CD4-positive, alpha-beta T cell treated with Interleukin-12 subunit alpha and Interleukin-12 subunit beta, for 1 hour (primary cell): ENCODE measurements around the gene PRSS23.

Experiments used
- DNase-seq: peaks from one replicate; pipeline ENCODE4 v3.0.0-alpha.2; 2020

PRSS23 gene

DNA sequence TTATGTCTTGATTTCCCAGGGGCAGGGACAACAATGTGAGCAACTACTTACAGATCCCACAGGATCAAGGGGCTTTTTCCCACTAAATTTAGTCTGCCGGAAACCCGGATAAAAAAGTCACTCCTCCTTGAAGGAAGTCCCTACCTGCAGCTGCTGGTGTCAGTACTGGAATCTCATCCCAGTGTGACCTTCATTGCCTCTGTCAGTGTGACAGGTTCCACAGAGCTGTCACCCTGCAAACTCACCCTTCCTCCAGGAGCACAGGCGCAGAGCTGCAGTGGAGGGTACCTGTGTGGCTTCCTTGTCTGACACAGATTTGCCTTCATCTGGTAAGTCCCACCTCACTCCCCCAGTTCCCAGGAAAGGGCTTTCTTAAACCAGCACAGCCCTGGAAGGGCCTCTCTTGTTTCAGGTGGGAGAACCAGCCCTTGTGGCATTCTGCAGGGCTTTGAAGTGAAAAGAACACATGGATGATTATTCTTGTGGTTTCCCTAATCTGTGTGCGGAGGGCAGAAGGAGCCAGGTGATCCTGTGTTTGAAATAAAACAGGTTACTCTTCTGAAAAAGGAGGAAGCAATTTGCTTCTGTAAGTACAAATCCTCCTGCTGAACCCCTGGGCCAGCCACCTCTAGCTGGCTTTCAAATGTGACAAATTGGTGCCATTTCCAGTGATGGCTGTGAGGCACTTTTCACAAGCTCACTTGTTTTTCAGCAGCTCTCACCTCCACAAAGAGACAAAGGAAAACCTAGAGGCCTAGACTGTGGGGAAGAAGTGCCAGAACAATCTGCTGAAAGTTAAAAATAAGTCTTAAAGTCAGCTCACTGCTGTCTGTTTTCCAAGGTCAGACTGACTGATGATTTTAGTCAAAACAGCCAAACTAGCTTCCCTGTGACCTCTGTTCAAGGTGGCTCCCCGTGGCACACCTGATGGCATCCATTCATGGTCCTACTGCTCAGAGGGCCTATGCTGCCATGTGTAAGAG is 9.2 kb upstream of the PRSS23 start:
- no peak for DNase-seq

DNA sequence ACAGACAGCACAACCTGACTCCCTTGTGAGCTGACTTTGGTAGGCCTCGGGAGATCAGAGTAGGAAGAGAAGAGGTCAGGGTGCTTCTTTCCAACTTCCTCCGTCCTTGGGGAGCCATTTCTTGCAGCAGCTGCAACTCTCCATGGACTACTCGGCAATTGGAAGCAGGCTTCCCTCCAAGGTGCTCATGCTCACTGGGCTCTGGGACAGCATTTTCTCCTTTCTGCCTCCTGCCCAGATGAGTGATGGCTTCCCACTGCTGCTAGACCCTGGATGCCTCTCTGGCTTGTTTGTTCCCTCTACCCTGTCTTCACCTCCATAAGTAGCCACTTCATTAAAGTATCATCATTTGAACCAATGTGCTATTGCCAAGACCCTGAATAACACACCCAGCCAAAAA is 8.2 kb upstream of the PRSS23 start:
- DNase-seq = no peak

- DNase-seq = no peak
Observed at GRCh38 chr11:86793307-86793706, 7.0 kb upstream of the PRSS23 start.

DNA sequence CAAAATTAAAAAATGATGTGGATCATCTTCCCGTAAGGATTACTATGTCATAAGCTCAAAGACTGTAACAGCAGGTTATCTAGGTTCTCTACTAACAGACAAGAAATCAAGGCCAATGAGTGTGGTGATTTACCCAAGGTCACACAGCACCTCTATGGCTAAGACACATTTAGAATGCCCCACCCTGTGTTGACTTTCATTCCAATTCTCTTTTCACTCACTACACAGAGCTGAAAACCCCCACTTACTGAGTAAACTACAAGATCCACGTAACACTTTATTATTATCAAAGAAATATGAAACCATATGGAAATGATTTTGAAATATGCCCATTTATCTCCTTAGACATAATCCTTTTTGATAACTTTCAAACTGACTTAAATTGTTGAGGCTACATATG is 4.8 kb upstream of the PRSS23 start:
- no peak for DNase-seq

DNA sequence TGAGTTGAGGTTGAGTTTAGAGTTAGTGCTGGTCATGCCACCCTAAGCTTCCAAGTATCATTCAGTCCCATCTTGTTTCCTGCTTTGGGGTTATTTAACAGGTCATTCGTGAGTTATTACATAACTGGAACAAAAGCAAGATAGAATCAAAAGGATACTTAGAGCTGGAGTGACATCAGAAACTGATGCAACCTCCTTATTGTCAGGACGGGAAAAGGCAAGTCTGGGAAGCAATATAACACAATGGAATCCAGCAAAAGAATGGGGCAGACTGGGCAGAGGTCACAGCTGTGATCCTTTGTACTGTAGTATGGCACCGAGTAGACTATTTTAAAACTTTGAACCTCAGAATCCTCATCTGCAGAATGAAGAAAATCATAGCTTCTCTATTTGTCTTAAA is 4.4 kb upstream of the PRSS23 start:
- no peak for DNase-seq

DNA sequence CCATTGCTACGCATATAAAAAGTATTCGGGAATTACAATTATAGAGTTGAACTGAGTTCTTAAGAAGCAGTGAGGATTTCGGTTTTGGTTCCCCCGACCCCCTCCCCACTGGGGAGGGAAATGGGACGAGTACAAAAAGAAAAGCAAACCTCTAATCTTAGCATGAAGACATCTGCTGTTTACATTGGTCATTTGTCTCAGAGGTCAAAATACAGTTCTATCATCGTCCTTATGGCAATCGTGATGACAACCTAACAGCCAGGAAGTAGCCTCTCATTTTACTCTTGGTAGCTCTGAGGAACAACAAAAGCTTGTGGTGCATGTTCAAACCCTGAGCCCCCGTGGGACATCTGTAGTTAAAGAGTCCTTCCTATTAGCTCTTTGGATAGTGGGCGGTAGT is 3.2 kb upstream of the PRSS23 start:
- DNase-seq = no peak

- no peak for DNase-seq
Observed at GRCh38 chr11:86798988-86799387, 1.4 kb upstream of the PRSS23 start.

- no peak for DNase-seq
Observed at GRCh38 chr11:86799680-86800075, 664 bp upstream of the PRSS23 start.

DNA sequence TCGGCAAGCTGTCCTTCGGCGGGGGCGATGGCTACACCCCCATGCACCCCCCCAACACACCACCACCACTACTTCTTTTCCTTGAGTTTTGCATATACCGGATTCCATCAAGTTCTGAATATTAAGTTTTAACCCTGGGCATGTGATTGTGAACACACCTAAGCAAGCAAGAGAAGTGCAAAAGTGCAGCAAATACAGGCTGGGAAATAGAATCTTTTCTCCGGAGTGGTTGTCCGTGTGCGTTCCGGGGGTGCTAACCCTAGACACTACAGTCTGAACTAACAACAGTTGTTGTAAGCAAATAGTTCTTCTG is 574 bp downstream of the PRSS23 start:
- no peak for DNase-seq

DNA sequence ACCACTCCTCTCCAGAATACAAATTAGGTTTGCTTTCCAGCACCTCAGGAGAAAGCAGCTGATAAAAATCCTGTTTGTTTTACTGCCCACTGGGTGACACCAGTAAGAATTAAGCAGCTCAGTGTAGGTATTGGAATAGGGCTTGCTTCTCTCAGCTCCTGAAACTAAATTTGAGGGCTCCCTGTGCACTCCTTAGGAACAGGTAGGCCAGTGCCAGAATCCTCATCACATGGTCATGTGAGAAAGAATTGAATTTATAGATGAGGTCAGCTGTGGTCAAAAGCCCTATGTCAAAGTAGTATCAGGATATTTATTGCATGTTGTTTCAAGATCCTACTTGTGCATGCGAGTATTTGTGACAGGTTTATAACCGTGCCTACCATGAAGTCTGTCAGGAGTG is 1.0 kb downstream of the PRSS23 start:
- no peak for DNase-seq

DNA sequence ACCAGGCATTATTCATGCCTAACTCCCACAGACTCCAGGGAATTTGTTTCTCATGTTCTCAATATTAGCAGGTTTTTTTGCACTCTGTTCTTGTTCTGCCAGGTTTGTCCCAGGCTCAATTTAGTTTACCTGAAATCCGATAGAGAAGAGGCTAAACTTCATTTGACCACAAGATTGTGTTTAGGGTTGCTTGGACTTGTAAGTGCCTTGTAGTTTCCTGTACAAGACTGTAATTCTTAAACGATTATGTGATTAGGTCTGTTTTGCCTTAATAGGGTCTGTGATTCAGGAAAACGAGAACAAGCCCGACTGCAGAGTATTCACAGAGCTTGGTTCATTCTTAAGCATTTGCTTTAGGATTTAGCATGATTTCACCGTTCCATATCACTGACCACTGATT is 1.8 kb downstream of the PRSS23 start:
- no peak for DNase-seq

DNA sequence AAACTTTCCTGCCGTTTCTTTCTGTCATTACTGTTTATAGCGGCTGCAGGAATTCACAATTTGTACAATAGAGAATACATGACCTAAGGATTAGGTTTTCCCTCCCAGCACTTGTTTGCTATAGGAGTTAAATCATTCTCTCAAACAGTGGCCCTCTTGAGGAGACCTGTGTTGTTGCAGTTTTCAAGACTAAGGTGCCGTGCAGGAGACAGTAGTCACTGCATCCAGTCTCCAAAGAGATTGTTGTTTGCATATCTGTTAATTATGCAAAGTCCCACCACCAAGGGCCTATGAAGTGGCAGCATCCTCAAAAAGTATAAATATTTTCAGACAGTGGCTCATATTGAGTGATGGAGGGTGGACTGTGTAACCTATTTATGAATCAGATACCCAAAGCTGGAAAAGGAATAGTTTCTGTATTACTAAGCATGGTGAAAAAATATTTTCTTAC is 2.3 kb downstream of the PRSS23 start:
- DNase-seq = peak; percentile 32

DNA sequence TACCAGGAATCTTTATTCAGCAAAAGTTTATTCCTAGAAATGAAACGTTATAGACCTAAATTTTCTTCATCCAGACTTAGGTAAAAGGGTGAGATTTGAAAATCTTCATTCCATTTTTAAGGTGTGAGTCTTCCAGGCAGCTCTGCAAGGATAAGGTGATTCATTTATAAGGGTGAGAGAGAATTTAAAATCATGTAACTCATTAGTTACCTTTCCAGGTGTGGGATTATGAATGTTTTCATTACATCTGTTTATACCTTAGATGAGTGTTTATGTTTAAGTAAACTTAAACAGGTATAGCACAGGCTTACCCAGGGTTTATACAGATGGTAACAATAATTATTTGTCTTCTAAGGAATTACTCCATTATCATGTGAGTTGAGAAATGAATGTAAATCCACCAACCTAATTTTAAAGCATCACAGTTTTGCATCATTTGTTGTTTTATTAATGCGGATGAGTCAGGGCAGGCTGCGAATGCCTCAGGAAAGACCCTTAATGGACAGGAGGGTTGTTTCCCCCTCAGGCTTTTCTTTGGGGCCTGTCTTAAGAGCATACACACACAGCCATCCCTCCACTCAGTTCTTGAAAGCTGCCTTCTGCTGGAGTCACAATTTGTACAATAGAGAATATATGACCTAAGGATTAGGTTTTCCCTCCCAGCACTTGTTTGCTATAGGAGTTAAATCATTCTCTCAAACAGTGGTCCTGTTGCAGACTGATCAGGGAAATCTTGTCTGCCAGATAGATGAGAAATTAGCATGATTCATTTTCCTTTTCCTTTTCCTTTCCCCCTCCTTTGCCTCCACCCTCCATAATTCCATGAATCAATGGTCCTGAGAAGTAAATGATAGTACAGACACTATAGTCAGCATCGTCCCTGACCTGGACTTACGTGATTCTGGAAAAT is 3.0 kb downstream of the PRSS23 start:
- DNase-seq = no peak

DNA sequence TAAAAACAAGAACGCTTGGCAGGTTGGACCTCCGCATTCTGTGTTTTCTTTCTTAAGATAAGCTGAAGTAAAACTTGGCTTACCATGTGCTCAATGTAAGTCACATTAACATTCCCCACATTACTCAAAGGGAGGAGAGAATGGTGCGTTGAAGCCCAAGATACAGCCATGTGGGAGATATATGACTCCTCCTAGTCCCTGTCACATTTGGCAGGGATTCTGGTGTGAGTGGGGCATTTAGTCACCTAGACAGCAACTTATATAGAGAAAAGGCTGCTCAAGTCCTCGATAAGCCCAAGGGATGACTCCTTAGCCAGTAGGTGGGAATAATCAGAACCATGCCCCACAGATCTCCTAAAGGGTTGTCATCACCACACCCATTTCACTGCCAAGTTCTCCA is 4.6 kb downstream of the PRSS23 start:
- no peak for DNase-seq

DNA sequence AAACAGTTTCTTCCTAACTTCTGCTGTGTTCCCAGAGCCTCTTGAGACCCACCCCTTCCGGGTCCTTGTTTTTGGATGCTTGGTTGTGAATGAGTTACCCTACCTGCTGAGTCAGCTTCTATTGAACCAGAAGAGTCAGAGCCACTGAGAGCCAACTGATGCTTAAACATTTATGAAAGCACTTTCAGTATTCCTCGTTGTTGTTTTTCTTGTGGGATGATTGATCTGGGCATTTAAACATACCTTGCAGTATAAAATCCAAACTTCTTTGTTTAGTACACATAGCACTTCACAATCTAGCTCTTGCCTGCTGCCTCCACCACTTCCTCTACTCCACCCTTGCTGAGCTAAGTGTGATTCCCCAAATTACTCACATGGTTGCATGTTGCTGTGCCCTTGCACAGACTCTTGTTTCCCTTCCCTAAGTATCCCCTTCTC is 5.5 kb downstream of the PRSS23 start:
- DNase-seq = peak; percentile 42

DNA sequence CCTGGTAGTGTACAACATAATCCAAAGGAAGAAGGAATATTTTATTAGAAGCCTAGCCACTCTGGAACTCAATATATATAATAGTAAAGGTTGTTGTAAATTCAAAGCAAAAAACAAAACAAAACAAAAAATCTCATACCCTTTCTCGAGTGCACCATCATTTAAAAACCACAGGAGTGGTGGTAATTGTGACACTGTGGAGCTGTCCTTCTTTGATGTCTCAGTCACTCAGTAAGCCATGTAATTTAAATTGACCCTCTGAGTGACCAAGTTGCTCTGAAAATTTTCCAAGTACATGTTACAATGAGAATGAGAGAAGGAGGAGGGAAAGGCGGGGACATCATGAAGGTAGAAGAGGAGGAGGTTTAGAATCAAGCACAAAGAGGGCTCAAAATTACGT is 6.6 kb downstream of the PRSS23 start:
- no peak for DNase-seq

GRCh38 chr11:86807360-86807759 is 7.0 kb downstream of the PRSS23 start:
- DNase-seq = no peak

DNA sequence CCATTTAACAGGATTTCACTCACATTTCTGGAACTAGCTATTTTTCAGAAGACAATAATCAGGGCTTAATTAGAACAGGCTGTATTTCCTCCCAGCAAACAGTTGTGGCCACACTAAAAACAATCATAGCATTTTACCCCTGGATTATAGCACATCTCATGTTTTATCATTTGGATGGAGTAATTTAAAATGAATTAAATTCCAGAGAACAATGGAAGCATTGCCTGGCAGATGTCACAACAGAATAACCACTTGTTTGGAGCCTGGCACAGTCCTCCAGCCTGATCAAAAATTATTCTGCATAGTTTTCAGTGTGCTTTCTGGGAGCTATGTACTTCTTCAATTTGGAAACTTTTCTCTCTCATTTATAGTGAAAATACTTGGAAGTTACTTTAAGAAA is 9.2 kb downstream of the PRSS23 start:
- DNase-seq = no peak

GRCh38 chr11:86810288-86810687 is 9.9 kb downstream of the PRSS23 start:
- no peak for DNase-seq

- no peak for DNase-seq
Observed at GRCh38 chr11:86811637-86812321, 11.4 kb downstream of the PRSS23 start.

DNA sequence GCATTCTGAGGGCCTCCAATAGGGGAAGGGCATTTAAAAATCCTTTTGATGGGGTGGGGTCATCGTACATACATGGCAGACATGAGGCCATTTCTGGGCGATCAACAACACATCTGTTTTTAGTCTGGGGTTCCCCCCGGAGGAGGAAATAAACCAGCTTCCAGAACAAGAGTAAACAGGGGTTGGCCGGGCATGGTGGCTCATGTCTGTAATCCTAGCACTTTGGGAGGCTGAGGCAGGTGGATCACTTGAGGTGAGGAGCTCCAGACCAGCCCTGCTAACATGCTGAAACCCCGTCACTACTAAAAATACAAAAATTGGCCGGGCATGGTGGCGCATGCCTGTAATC is 12.0 kb downstream of the PRSS23 start:
- DNase-seq = no peak

- no peak for DNase-seq
Observed at GRCh38 chr11:86812981-86813380, 12.6 kb downstream of the PRSS23 start.

- DNase-seq = no peak
Observed at GRCh38 chr11:86814775-86815174, 14.4 kb downstream of the PRSS23 start.
